Activated CD8-positive, alpha-beta T cell treated with anti-CD3 and anti-CD28 coated beads, Interleukin-2, amount 10 ng/mL, durations not matched to agents 7 days and 5 days (primary cell): ENCODE data around the gene VSIR. TPM values are rescaled to one million over a fixed set of nuclear protein-coding genes. Genes with fewer than 3 reads are reported as not detected.

Experiments used
- ATAC-seq: fragments of 150-1000 bp; cut with Tn5 transposase; one replicate; pipeline ENCODE4 v1.10.0; 2021; ENCODE audit warnings: moderate library complexity
- CTCF ChIA-PET: fragments of 350-600 bp; sonication (Branson Sonifier 250); formaldehyde crosslinking; loops from one replicate; lab custom pipeline; 2021; ENCODE audit warnings: antibody characterized with exemption; lab: Charles Lee
- POLR2A ChIA-PET: fragments of 350-600 bp; sonication (Branson Sonifier 250); formaldehyde crosslinking; loops from one replicate; lab custom pipeline; 2021; ENCODE audit warnings: antibody characterized with exemption; lab: Charles Lee
- DNase-seq: peaks from one replicate; pipeline ENCODE4 v3.0.0-alpha.2; 2020
- H3K27ac Mint-ChIP-seq: one replicate; pipeline ENCODE4 v1.8.0; 2021; ENCODE audit warnings: mild to moderate bottlenecking, mixed read lengths
- H3K27me3 Mint-ChIP-seq: one replicate; pipeline ENCODE4 v1.8.0; 2021; ENCODE audit warnings: low read depth, mixed read lengths
- H3K36me3 Mint-ChIP-seq: one replicate; pipeline ENCODE4 v1.8.0; 2021; ENCODE audit warnings: low read depth, mixed read lengths
- H3K4me1 Mint-ChIP-seq: one replicate; pipeline ENCODE4 v1.8.0; 2021; ENCODE audit warnings: low read depth, mixed read lengths
- H3K4me3 Mint-ChIP-seq: one replicate; pipeline ENCODE4 v1.8.0; 2021; ENCODE audit warnings: mild to moderate bottlenecking, mixed read lengths
- H3K9me3 Mint-ChIP-seq: one replicate; pipeline ENCODE4 v1.8.0; 2022; ENCODE audit warnings: mixed read lengths; ENCODE audit not compliant: insufficient read depth
- total RNA-seq, 2 experiments: library from RNA; stranded (reverse); gene quantifications; one replicate each; pipeline ENCODE4 v1.2.3, GENCODE V29; 2021

The VSIR gene
- total RNA-seq, 2 experiments from 2014 or later, result 127 to 133 TPM

GRCh38 chr10:71804077-71804476, 30.8 kb upstream of the VSIR start:
- Mint-ChIP-seq H3K36me3 (no peaks in the 10 kb centered on the region), H3K4me3 (no peak overlapping the region), H3K27ac (no peak overlapping the region), H3K4me1 (peaks cover 2% of the 10 kb centered on the region), H3K27me3 (peaks cover 8% of the 10 kb centered on the region), H3K9me3 (no peaks in the 10 kb centered on the region)
- ATAC-seq, result no peak
- no peak for DNase-seq
- POLR2A ChIA-PET, result no interaction called here
- CTCF ChIA-PET, result interaction anchor here (2.0 kb wide), 1 partner anchor 96 kb away, joined by 4 read pairs; no protein-coding TSS in a partner anchor

DNA sequence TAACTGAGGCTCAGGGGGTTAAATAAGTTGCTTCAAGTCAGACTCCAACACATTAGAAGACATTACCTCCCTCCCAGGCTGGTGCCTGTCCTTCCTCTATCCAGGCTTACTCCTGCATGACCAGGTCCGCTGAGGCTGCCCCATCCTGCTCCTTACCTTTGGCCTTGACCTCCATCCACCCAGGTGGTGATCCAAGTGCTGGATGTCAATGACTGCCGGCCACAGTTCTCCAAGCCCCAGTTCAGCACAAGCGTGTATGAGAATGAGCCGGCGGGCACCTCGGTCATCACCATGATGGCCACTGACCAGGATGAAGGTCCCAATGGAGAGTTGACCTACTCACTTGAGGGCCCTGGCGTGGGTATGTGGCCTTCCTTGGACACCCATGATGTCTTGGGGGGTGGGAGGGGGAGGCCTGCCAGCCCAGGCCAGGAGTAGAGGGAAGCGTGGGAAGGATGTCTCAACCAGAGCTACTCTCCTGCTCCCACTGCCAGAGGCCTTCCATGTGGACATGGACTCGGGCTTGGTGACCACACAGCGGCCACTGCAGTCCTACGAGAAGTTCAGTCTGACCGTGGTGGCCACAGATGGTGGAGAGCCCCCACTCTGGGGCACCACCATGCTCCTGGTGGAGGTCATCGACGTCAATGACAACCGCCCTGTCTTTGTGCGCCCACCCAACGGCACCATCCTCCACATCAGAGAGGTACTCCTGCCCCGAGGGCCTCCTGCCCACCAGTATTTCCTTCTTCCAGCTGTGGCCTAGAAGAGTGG, 29.6 kb upstream of the VSIR start:
- no peak overlapping the region for H3K4me3 Mint-ChIP-seq

DNA sequence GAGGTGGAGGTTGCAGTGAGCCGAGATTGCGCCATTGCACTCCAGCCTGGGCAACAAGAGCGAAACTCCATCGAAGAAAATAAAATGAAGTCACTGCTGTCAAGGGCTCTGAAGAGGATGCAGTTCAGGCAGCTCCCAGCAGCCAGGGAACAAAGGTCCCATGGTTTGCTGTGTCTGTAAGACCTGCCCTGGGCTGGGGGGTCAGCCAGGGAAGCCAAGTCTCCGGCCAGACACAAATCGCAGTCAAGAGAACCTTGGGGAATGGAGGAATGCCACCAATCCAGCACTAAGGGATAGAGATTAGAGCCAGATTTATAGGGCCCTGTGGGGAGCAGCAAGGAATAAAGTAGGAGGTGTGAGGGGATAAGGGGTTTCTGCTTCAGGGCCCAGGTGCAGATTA, 28.9 kb upstream of the VSIR start:
- ChIA-PET POLR2A (no interaction called here), CTCF (no interaction called here)
- Mint-ChIP-seq H3K27me3 (peaks cover 8% of the 10 kb centered on the region), H3K9me3 (no peaks in the 10 kb centered on the region), H3K4me1 (peaks cover 13% of the 10 kb centered on the region), H3K27ac (no peak overlapping the region), H3K4me3 (no peak overlapping the region), H3K36me3 (no peaks in the 10 kb centered on the region)
- DNase-seq (no peak), ATAC-seq (no peak)

More for the DNA sequence above, 29.6 kb upstream of the VSIR start:
- ChIA-PET POLR2A (interaction anchor here (0.6 kb wide), 1 partner anchor 149 kb away, joined by 3 read pairs; no protein-coding TSS in a partner anchor), CTCF (interaction anchor here (2.0 kb wide), 1 partner anchor 95 kb away, joined by 4 read pairs; no protein-coding TSS in a partner anchor)
- ATAC-seq, result no peak
- peaks cover 8% of the 10 kb centered on the region for H3K27me3 Mint-ChIP-seq
- DNase-seq, result no peak
- H3K36me3 Mint-ChIP-seq, result no peaks in the 10 kb centered on the region
- no peak overlapping the region for H3K27ac Mint-ChIP-seq
- no peaks in the 10 kb centered on the region for H3K9me3 Mint-ChIP-seq
- H3K4me1 Mint-ChIP-seq, result peaks cover 7% of the 10 kb centered on the region

- no peak overlapping the region for H3K27ac Mint-ChIP-seq
- ATAC-seq (no peak), DNase-seq (no peak)
- ChIA-PET POLR2A (no interaction called here), CTCF (interaction anchor here (1.5 kb wide), 1 partner anchor 28 kb away, joined by 4 read pairs; the partner anchor contains the start of gene VSIR)
- H3K27me3 Mint-ChIP-seq, result peaks cover 8% of the 10 kb centered on the region
- no peak overlapping the region for H3K4me3 Mint-ChIP-seq
- H3K36me3 Mint-ChIP-seq, result no peaks in the 10 kb centered on the region
- H3K4me1 Mint-ChIP-seq, result peaks cover 22% of the 10 kb centered on the region
- no peaks in the 10 kb centered on the region for H3K9me3 Mint-ChIP-seq
These were observed 28.0 kb upstream of the VSIR start for GRCh38 chr10:71801361-71801760.

DNA sequence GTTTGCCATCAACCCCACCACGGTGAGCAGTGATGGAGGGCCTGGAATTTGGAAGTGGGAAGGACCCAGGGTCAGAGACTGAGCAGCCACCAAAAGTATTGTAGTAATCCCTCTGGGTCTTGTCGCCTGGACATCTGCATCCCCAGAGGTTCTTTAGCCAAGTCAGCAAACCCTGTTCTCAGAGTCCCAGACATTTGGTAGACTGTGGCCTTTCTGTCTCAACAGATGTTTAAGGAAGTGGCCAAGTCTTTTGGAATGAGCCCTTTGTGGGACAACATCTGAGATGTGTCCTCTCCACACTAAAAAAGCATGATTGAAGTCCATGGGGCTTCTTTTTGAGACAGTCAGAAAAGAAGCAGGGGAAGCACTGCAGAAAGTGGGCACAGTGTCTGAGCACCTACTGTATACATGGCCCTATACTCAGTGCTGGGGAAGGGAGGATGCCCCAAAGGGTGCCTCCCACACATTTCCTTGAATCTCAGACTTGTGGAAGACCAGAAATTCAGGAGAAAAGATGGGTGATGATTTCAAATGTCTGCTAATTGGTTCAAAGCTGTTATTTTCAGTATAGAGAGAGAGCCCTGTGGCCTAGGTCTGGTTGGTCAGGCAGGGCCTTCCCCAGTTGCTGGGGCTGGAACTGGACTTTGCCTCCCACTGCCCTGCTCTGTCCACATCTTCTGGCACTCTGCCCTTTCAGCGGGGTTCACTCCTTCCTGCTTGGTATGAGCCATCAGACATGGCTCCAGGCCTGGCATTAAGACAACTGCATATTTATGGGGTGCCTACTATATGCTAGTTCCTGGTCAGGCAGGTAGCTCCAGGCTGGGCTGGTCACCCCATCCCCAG, 26.5 kb upstream of the VSIR start:
- H3K9me3 Mint-ChIP-seq, result no peaks in the 10 kb centered on the region
- DNase-seq (no peak), ATAC-seq (no peak)
- no peak overlapping the region for H3K27ac Mint-ChIP-seq
- H3K4me3 Mint-ChIP-seq, result no peak overlapping the region
- no peaks in the 10 kb centered on the region for H3K36me3 Mint-ChIP-seq
- ChIA-PET POLR2A (interaction anchor here (0.7 kb wide), 1 partner anchor 11 kb away, joined by 3 read pairs; no protein-coding TSS in a partner anchor), CTCF (interaction anchor here (1.5 kb wide), 1 partner anchor 26 kb away, joined by 4 read pairs; the partner anchor contains the start of gene VSIR)
- peaks cover 28% of the 10 kb centered on the region for H3K4me1 Mint-ChIP-seq
- H3K27me3 Mint-ChIP-seq, result peaks cover 3% of the 10 kb centered on the region

DNA sequence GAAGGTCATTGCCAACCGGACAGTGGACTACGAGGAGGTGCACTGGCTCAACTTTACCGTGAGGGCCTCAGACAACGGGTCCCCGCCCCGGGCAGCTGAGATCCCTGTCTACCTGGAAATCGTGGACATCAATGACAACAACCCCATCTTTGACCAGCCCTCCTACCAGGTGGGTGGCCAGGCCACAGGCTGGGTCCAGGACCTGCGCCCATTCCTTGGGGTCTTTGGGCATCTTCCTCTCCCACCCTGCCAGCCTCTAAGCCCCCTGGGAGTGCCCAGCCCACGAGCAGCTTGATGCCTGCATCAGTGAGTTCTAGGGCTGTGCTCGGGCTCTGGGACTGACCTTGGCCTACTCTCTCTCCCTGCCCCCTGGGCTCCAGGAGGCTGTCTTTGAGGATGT, 25.8 kb upstream of the VSIR start:
- H3K4me1 Mint-ChIP-seq, result peaks cover 26% of the 10 kb centered on the region
- no peaks in the 10 kb centered on the region for H3K27me3 Mint-ChIP-seq
- ChIA-PET POLR2A (no interaction called here), CTCF (no interaction called here)
- ATAC-seq (no peak), DNase-seq (no peak)
- no peaks in the 10 kb centered on the region for H3K9me3 Mint-ChIP-seq
- no peak overlapping the region for H3K27ac Mint-ChIP-seq
- H3K36me3 Mint-ChIP-seq, result no peaks in the 10 kb centered on the region
- H3K4me3 Mint-ChIP-seq, result no peak overlapping the region

DNA sequence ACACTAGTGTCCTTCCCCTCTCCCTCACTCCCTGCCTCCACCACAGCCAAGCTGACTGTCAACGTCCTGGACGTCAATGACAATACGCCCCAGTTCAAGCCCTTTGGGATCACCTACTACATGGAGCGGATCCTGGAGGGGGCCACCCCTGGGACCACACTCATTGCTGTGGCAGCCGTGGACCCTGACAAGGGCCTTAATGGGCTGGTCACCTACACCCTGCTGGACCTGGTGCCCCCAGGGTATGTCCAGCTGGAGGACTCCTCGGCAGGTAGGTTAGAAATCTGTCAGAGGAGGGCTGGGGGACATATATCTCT, 24.9 kb upstream of the VSIR start:
- H3K9me3 Mint-ChIP-seq, result no peaks in the 10 kb centered on the region
- POLR2A ChIA-PET, result no interaction called here
- ATAC-seq, result no peak
- H3K4me3 Mint-ChIP-seq, result no peak overlapping the region
- peaks cover 26% of the 10 kb centered on the region for H3K4me1 Mint-ChIP-seq
- H3K27ac Mint-ChIP-seq, result peak overlapping the region; percentile 80
- H3K36me3 Mint-ChIP-seq, result no peaks in the 10 kb centered on the region
- no peak for DNase-seq
- no peaks in the 10 kb centered on the region for H3K27me3 Mint-ChIP-seq
- CTCF ChIA-PET, result interaction anchor here (1.3 kb wide), 1 partner anchor 24 kb away, joined by 3 read pairs; no protein-coding TSS in a partner anchor

DNA sequence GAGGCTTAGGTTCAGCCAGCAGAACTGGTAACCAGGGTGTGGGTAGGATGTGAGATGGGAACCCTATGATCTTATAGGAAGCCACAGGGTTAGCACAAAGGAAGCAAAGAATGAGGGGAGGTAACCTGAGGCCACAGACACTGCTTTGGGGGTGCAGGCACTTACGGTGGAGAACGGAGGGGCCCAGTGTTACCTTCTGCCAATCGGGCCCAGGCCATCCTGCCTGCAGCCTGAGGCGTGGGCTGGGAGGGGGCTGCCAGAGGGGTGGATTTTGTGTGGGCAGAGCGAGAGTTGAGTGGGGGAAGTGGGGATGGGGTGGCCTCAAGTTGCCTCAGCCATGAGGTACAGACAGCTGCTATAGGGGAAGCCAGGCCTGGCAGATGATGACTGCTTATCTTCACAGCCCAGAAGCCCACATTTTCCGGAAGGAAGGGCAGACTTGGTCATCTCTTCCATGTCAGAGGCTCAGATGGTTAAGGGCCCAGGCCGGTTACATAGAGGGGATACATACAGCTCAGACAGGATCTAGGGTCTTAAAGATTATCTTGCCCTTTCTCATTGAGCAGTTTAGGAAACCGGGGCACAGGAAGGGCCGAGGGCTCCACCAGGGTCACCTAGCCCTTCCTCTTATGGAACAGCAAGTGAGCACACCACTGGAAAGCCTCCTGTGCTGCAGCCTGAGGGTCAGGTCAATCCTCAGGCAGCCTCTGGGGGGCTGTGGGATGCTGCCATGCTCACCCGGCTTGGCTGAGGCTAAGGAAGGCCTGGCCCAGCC, 24.4 kb upstream of the VSIR start:
- Mint-ChIP-seq H3K36me3 (no peaks in the 10 kb centered on the region), H3K9me3 (no peaks in the 10 kb centered on the region), H3K27ac (peak overlapping the region; percentile 80), H3K27me3 (no peaks in the 10 kb centered on the region), H3K4me3 (peak overlapping the region; percentile 36), H3K4me1 (peaks cover 26% of the 10 kb centered on the region)
- ChIA-PET CTCF (interaction anchor here (0.7 to 1.3 kb wide), 2 partner anchors 24 to 101 kb away, joined by 3 read pairs; no protein-coding TSS in a partner anchor), POLR2A (no interaction called here)
- ATAC-seq (peak; percentile 84), DNase-seq (peak; percentile 53)

GRCh38 chr10:71796749-71797405, 23.6 kb upstream of the VSIR start:
- no peaks in the 10 kb centered on the region for H3K9me3 Mint-ChIP-seq
- ChIA-PET POLR2A (no interaction called here), CTCF (interaction anchor here (0.7 kb wide), 1 partner anchor 100 kb away, joined by 3 read pairs; no protein-coding TSS in a partner anchor)
- ATAC-seq (peak; percentile 27), DNase-seq (peak; percentile 39)
- H3K4me3 Mint-ChIP-seq, result peak overlapping the region; percentile 36
- peaks cover 26% of the 10 kb centered on the region for H3K4me1 Mint-ChIP-seq
- H3K27me3 Mint-ChIP-seq, result no peaks in the 10 kb centered on the region
- H3K36me3 Mint-ChIP-seq, result no peaks in the 10 kb centered on the region
- H3K27ac Mint-ChIP-seq, result peak overlapping the region; percentile 80

GRCh38 chr10:71795248-71795647, 21.9 kb upstream of the VSIR start:
- CTCF ChIA-PET, result no interaction called here

More at GRCh38 chr10:71795248-71795647, 21.9 kb upstream of the VSIR start:
- Mint-ChIP-seq H3K4me3 (no peak overlapping the region), H3K27me3 (no peaks in the 10 kb centered on the region), H3K4me1 (peaks cover 36% of the 10 kb centered on the region), H3K9me3 (no peaks in the 10 kb centered on the region), H3K36me3 (no peaks in the 10 kb centered on the region), H3K27ac (no peak overlapping the region)
- ATAC-seq, result no peak
- POLR2A ChIA-PET, result no interaction called here
- peak; percentile 54 for DNase-seq
